ENCODE results near the gene ACP1. TPM values are rescaled to one million over a fixed set of nuclear protein-coding genes. Genes with fewer than 3 reads are reported as not detected.

ACP1 gene
- total RNA-seq, 1 experiment from 2014 or later: 120 TPM

DNA sequence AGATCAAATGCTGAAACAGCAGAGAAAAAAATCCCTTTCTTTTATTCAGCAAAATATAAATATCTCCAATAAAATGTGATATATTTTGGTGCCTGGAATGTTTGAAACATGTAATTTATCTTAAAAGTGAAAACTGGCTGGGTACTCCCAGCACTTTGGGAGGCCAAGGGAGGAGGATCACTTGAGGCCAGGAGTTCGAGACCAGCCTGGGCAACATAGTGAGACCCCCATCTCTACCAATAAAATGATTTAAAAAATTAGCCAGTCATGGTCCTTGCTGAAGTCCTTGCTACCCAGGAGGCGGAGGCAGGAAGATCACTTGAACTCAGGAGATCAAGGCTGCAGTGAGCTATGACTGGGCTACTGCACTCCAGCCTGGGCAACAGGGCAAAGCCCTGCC is 9.6 kb upstream of the ACP1 start:
- BruUV-seq (replicated peaks): no TSS peak
- H3K4me1 Mint-ChIP-seq (ENCODE audit: low read depth, unreplicated experiment): peaks cover under 1% of the 10 kb centered on the region
- intact Hi-C loops (cut with micrococcal nuclease; ENCODE audit: unreplicated experiment): no loop called here
- no peaks in the 10 kb centered on the region for H3K27me3 Mint-ChIP-seq (ENCODE audit: unreplicated experiment)
- no peak overlapping the region for H3K27ac Mint-ChIP-seq (ENCODE audit: unreplicated experiment)
- H3K36me3 Mint-ChIP-seq (ENCODE audit: insufficient read depth, unreplicated experiment): peaks cover 18% of the 10 kb centered on the region
- no peak for DNase-seq
- CTCF ChIA-PET: interaction anchor here (0.6 kb wide), 1 partner anchor 23 kb away, joined by 3 read pairs; no protein-coding TSS in a partner anchor
- TF ChIP-seq, protein P1, sequence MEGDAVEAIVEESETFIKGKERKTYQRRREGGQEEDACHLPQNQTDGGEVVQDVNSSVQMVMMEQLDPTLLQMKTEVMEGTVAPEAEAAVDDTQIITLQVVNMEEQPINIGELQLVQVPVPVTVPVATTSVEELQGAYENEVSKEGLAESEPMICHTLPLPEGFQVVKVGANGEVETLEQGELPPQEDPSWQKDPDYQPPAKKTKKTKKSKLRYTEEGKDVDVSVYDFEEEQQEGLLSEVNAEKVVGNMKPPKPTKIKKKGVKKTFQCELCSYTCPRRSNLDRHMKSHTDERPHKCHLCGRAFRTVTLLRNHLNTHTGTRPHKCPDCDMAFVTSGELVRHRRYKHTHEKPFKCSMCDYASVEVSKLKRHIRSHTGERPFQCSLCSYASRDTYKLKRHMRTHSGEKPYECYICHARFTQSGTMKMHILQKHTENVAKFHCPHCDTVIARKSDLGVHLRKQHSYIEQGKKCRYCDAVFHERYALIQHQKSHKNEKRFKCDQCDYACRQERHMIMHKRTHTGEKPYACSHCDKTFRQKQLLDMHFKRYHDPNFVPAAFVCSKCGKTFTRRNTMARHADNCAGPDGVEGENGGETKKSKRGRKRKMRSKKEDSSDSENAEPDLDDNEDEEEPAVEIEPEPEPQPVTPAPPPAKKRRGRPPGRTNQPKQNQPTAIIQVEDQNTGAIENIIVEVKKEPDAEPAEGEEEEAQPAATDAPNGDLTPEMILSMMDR (IDR thresholded peaks at IDR 0.05; ENCODE audit: unreplicated experiment): no peak
- no peak overlapping the region for H3K4me3 Mint-ChIP-seq (ENCODE audit: low read depth, unreplicated experiment)
- H3K9me3 Mint-ChIP-seq (ENCODE audit: low read depth, unreplicated experiment): no peaks in the 10 kb centered on the region

DNA sequence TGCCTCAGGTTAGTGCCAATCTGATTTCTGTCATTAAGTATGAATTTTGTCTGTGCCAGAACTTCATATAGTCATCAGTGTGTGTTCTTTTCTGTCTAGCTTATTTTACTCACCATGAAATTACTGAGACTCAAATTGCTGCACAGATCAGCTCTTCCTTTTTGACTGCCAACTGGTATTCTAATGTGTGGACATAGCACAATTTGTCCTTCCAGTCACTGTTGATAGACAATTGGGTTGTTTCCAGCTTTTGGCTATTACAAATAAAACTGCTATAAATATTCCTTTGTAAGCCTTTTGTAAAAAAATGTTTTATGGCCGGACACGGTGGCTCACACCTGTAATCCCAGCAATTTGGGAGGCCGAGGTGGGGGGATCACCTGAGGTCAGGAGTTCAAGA is 8.7 kb upstream of the ACP1 start:
- DNase-seq: no peak
- Mint-ChIP-seq H3K4me3 (ENCODE audit: low read depth, unreplicated experiment) (no peak overlapping the region), H3K9me3 (ENCODE audit: low read depth, unreplicated experiment) (no peaks in the 10 kb centered on the region), H3K27ac (ENCODE audit: unreplicated experiment) (no peak overlapping the region), H3K27me3 (ENCODE audit: unreplicated experiment) (no peaks in the 10 kb centered on the region), H3K4me1 (ENCODE audit: low read depth, unreplicated experiment) (peaks cover 9% of the 10 kb centered on the region), H3K36me3 (ENCODE audit: insufficient read depth, unreplicated experiment) (peaks cover 18% of the 10 kb centered on the region)
- TF ChIP-seq, protein P1 (IDR thresholded peaks at IDR 0.05; ENCODE audit: unreplicated experiment): no peak
- intact Hi-C loops (cut with micrococcal nuclease; ENCODE audit: unreplicated experiment): no loop called here
- CTCF ChIA-PET: no interaction called here
- no TSS peak for BruUV-seq (replicated peaks)

DNA sequence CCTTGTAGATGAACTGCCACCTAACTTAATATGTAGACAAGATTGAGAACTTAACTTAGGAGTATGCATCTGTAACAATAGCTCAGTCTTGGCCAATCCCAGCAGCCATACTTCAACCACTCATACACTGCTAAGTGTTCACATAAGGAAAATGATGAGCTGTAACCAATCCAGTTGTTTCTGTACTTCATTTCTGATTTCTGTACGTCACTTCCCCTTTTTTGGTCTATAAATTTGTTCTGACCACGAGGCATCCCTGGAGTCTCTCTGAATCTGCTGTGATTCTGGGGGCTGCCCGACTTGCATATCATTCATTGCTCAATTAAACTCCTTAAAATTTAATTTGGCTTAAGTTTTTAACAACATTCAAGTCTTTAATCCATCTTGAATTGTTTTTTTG is 7.3 kb upstream of the ACP1 start:
- Mint-ChIP-seq H3K4me3 (ENCODE audit: low read depth, unreplicated experiment) (no peak overlapping the region), H3K27me3 (ENCODE audit: unreplicated experiment) (no peaks in the 10 kb centered on the region), H3K4me1 (ENCODE audit: low read depth, unreplicated experiment) (peaks cover 21% of the 10 kb centered on the region), H3K36me3 (ENCODE audit: insufficient read depth, unreplicated experiment) (peaks cover 23% of the 10 kb centered on the region), H3K9me3 (ENCODE audit: low read depth, unreplicated experiment) (no peaks in the 10 kb centered on the region), H3K27ac (ENCODE audit: unreplicated experiment) (no peak overlapping the region)
- DNase-seq: no peak
- TF ChIP-seq, protein P1 (IDR thresholded peaks at IDR 0.05; ENCODE audit: unreplicated experiment): no peak
- no TSS peak for BruUV-seq (replicated peaks)
- intact Hi-C loops (cut with micrococcal nuclease; ENCODE audit: unreplicated experiment): no loop called here
- CTCF ChIA-PET: no interaction called here

DNA sequence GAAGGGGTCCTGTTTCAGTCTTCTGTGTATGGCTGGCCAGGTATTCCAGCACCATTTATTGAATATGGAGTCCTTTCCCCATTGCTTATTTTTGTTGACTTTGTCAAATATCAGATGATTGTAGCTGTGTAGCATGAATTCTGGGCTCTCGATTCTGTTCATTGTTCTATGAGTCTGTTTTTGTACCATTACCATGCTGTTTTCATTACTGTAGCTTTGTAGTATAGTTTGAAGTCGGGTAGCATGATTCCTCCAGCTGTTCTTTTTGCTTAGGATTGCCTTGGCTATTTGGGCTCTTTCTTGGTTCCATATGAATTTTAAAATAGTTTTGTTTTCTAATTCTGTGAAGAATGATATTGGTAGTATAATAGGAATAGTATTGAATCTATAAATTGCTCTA is 6.9 kb upstream of the ACP1 start:
- peaks cover 25% of the 10 kb centered on the region for H3K4me1 Mint-ChIP-seq (ENCODE audit: low read depth, unreplicated experiment)
- H3K36me3 Mint-ChIP-seq (ENCODE audit: insufficient read depth, unreplicated experiment): peaks cover 27% of the 10 kb centered on the region
- no peaks in the 10 kb centered on the region for H3K27me3 Mint-ChIP-seq (ENCODE audit: unreplicated experiment)
- intact Hi-C loops (cut with micrococcal nuclease; ENCODE audit: unreplicated experiment): no loop called here
- no peak overlapping the region for H3K27ac Mint-ChIP-seq (ENCODE audit: unreplicated experiment)
- CTCF ChIA-PET: no interaction called here
- TF ChIP-seq, protein P1 (IDR thresholded peaks at IDR 0.05; ENCODE audit: unreplicated experiment): no peak
- H3K4me3 Mint-ChIP-seq (ENCODE audit: low read depth, unreplicated experiment): no peak overlapping the region
- H3K9me3 Mint-ChIP-seq (ENCODE audit: low read depth, unreplicated experiment): no peaks in the 10 kb centered on the region
- no peak for DNase-seq
- BruUV-seq (replicated peaks): no TSS peak
